Measurements from ENCODE around the gene GCSAM. TPM values are rescaled to one million over a fixed set of nuclear protein-coding genes. Genes with fewer than 3 reads are reported as not detected.

The GCSAM gene
- total RNA-seq, 2 donors from 2014 or later, result not detected

DNA sequence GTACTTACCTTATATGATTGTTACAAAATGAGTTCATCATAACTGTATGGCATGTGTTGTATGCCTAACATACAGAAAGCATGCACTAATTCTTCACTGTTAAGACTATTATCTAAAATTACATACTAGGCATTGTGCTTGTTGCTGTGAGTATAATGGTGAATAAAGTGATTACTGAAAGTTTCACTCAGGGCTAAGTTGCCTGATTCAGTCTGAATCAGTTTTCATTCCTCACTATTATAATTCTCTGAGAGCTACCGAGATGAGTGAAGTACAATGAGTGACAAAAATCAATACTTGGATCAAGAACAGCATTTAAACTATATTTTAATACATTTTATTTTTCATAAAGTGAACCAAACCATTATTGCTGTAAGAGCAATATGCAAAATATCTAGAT is 7.5 kb upstream of the GCSAM start:
- H3K9me3 ChIP-seq, result no peaks in the 10 kb centered on the region
- ATAC-seq, result no peak
- no peaks in the 10 kb centered on the region for H3K27me3 ChIP-seq
- DNase-seq, result no peak
- WGBS, 2 donors, result 36 to 56% methylated on average over 1 of the region's 1 CpG
- no peaks in the 10 kb centered on the region for H3K36me3 ChIP-seq (replicated peaks in 1 of 2; ENCODE audit: insufficient read depth in 1 of 2, low read depth in 2 of 2)
- intact Hi-C loops (cut with DNase I), result no loop called here
- TF ChIP-seq, protein P1, sequence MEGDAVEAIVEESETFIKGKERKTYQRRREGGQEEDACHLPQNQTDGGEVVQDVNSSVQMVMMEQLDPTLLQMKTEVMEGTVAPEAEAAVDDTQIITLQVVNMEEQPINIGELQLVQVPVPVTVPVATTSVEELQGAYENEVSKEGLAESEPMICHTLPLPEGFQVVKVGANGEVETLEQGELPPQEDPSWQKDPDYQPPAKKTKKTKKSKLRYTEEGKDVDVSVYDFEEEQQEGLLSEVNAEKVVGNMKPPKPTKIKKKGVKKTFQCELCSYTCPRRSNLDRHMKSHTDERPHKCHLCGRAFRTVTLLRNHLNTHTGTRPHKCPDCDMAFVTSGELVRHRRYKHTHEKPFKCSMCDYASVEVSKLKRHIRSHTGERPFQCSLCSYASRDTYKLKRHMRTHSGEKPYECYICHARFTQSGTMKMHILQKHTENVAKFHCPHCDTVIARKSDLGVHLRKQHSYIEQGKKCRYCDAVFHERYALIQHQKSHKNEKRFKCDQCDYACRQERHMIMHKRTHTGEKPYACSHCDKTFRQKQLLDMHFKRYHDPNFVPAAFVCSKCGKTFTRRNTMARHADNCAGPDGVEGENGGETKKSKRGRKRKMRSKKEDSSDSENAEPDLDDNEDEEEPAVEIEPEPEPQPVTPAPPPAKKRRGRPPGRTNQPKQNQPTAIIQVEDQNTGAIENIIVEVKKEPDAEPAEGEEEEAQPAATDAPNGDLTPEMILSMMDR (IDR thresholded peaks at IDR 0.05), result no peak
- no peak for TF ChIP-seq POLR2A (IDR thresholded peaks at IDR 0.05)
- H3K4me3 ChIP-seq, result no peak overlapping the region
- H3K4me1 ChIP-seq, result no peaks in the 10 kb centered on the region
- no peak overlapping the region for H3K27ac ChIP-seq

DNA sequence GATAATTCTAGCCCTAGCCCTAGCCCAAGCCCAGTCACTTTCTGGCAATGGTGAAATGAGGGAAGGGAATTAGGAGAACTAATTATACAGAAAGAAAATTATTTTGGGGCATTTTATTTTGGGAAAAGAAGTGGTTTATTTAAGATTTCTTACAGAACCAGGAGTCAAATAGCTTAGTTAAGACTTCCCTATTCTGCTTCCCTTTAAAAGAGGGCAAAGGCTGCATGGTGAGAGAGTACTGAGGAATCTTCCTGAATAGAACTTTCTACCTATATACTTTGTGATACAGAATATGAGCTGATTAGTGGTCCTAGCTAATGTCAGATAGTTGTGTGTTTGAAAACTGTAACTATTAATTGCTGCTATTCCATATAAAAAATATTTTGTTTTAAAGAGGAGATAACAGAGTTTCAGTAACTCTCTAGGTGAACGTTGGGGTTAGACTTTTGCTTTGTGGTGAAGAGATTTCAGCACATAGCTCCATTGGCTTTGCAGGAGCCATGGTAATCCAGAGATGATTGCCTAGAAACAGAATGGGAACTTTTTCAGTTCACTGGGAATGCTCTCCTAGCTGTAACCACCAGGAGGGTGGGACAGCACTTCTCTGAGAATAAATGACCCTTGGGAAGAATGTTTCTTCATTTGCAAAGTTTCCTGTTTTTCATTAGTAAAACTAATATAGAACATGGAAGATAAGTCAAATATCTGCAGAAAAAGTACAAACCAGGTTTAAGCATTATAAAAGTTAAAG is 5.3 kb upstream of the GCSAM start:
- no peak for TF ChIP-seq POLR2A (IDR thresholded peaks at IDR 0.05)
- TF ChIP-seq, protein P1 (IDR thresholded peaks at IDR 0.05), result no peak
- whole genome bisulfite sequencing, 2 donors, result 39 to 43% methylated on average over 1 of the region's 1 CpG
- DNase-seq (no peak), ATAC-seq (no peak)
- Histone ChIP-seq H3K9me3 (no peaks in the 10 kb centered on the region), H3K27ac (no peak overlapping the region), H3K4me3 (no peak overlapping the region), H3K4me1 (peaks cover 21% of the 10 kb centered on the region), H3K36me3 (replicated peaks in 1 of 2; ENCODE audit: insufficient read depth in 1 of 2, low read depth in 2 of 2) (no peaks in the 10 kb centered on the region), H3K27me3 (no peaks in the 10 kb centered on the region)
- intact Hi-C loops (cut with DNase I), result no loop called here

DNA sequence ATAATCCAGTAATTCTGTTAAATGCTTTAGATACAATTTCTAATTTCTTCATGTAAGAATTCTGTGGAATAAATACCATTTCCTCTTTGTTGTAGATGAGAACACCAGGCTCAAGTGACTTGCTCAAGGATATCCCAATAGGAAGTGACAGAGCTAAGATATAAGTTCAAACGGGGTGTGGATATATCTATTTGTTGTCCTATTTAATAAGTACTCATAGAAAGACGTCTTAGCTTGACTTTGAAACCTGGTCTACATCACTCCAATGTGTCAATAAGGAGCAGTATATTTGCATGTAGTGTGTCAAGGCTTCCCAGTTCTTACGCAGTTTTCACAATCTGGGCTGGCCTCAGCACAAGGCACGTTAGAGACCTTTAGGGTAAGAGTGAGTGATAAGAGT is 4.7 kb upstream of the GCSAM start:
- TF ChIP-seq, protein P1 (IDR thresholded peaks at IDR 0.05), result no peak
- no peak for TF ChIP-seq POLR2A (IDR thresholded peaks at IDR 0.05)
- DNase-seq, result no peak
- Histone ChIP-seq H3K4me1 (peaks cover 21% of the 10 kb centered on the region), H3K4me3 (no peak overlapping the region), H3K36me3 (replicated peaks in 1 of 2; ENCODE audit: insufficient read depth in 1 of 2, low read depth in 2 of 2) (no peaks in the 10 kb centered on the region), H3K9me3 (no peaks in the 10 kb centered on the region), H3K27ac (no peak overlapping the region), H3K27me3 (no peaks in the 10 kb centered on the region)
- WGBS, 2 donors, result 54 to 55% methylated on average over 4 of the region's 4 CpGs
- intact Hi-C loops (cut with DNase I), result no loop called here
- ATAC-seq, result no peak

DNA sequence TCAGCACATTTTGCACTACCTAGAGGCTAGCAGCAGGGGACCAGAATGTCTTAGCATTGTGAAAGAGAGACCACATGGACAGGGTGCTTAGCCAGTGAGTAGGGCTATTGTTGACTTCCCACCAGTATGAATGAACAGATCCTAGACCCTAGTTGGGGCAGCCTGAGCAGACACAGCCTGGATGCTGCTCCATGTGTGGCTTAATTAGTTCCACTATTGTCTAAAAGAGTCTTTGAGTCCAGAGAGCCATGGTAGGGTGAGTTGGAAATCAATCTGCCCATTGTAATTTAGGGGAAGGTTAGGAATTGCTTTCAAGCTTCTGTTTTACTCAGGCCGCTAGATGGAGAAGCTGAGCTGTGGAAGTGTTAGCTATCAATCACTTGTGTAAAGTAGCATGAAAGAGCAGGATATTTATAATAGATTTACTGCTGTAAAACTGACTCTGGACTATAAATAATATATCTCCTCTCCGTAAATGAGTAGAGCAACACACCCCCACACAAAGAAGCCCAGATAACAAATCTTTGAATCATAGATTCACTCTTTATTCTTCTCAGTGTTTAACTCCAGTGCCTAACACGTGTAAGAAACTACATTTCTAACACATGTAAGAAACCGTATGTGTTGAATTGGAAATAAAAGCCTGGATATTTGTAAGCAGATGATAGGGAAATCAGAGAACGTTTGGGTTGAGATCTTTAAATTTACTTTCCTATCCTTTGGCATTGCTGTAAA is 4.1 kb upstream of the GCSAM start:
- DNase-seq (no peak), ATAC-seq (no peak)
- intact Hi-C loops (cut with DNase I), result no loop called here
- TF ChIP-seq, protein P1 (IDR thresholded peaks at IDR 0.05), result peak in 6 of 7 experiments; percentile 4 to 41 (median 27)
- no peak for TF ChIP-seq POLR2A (IDR thresholded peaks at IDR 0.05)
- Histone ChIP-seq H3K27me3 (no peaks in the 10 kb centered on the region), H3K4me1 (peaks cover 21% of the 10 kb centered on the region), H3K27ac (no peak overlapping the region), H3K4me3 (no peak overlapping the region), H3K36me3 (replicated peaks in 1 of 2; ENCODE audit: insufficient read depth in 1 of 2, low read depth in 2 of 2) (no peaks in the 10 kb centered on the region), H3K9me3 (no peaks in the 10 kb centered on the region)
- WGBS, 2 donors, result 43 to 55% methylated on average over 5 of the region's 5 CpGs

All from body of pancreas (tissue), 4 donors.